Endothelial cell of umbilical vein (primary cell): Measurements from ENCODE around the gene ECI1. TPM values are rescaled to one million over a fixed set of nuclear protein-coding genes. Genes with fewer than 3 reads are reported as not detected.

Experiments used
- BruUV-seq: library from RNA; stranded (reverse); fragments of 400-500 nt; replicated peaks from 2 replicates; lab custom pipeline; 2021; lab: Mats Ljungman, UMichigan
- CTCF ChIA-PET: fragments of 300-600, 350-600 bp; sonication (Branson Sonifier 250); formaldehyde crosslinking; loops from one replicate; lab custom pipeline; 2021; ENCODE audit warnings: antibody characterized with exemption, inconsistent platforms; lab: Charles Lee
- POLR2A ChIA-PET: fragments of 300-600, 350-600 bp; sonication (Branson Sonifier 250); formaldehyde crosslinking; loops from one replicate; lab custom pipeline; 2021; ENCODE audit warnings: antibody characterized with exemption, inconsistent platforms; lab: Charles Lee
- DNase-seq: peaks from one replicate; pipeline ENCODE4 v3.0.0-alpha.2; 2011; ENCODE audit warnings: low read depth, low spot score
- FAIRE-seq: peaks from 2 replicates; lab custom pipeline; 2011; peaks lifted over from hg19 to GRCh38; lab: Jason Lieb, UNC
- H2AFZ ChIP-seq: 2 replicates; pipeline ENCODE4 v1.6.0; 2012; ENCODE audit warnings: low read depth, low read length, control low read depth, inconsistent platforms
- H3K27ac ChIP-seq: 2 replicates; pipeline ENCODE4 v1.5.1; 2011; ENCODE audit warnings: low read depth, mild to moderate bottlenecking, control low read depth, low read length, moderate library complexity; ENCODE audit not compliant: insufficient read depth
- H3K27me3 ChIP-seq, 2 experiments: 2 replicates each; pipeline versions ENCODE4 v1.6.0 to v1.6.1; 2011; ENCODE audit warnings: low read length in 2 of 2, mixed read lengths in 1 of 2; ENCODE audit not compliant: control insufficient read depth in 2 of 2, insufficient read depth in 2 of 2
- H3K36me3 ChIP-seq, 2 experiments: 2 replicates in 1 of 2; 3 replicates in 1 of 2; pipeline ENCODE4 v1.5.1; 2011; ENCODE audit warnings: low read length in 2 of 2, mild to moderate bottlenecking in 1 of 2, moderate library complexity in 1 of 2; ENCODE audit not compliant: control insufficient read depth in 2 of 2, insufficient read depth in 2 of 2; ENCODE audit errors: extremely low read depth in 1 of 2
- H3K4me1 ChIP-seq: 3 replicates; pipeline ENCODE4 v1.5.1; 2011; ENCODE audit warnings: mild to moderate bottlenecking, low read length; ENCODE audit not compliant: control insufficient read depth, insufficient read depth; ENCODE audit errors: extremely low read depth
- H3K4me2 ChIP-seq: 2 replicates; pipeline ENCODE4 v1.6.1; 2011; ENCODE audit warnings: low read length, control low read depth, mixed read lengths; ENCODE audit not compliant: insufficient read depth
- H3K4me3 ChIP-seq, 3 experiments: fragments of 200-600 bp in 1 of 3; sonication (generic), shearing (Covaris generic) in 1 of 3; replicated peaks in 1 of 3; 2 replicates each; pipeline ENCODE4 v1.5.1; 2011 to 2016; ENCODE audit warnings: control low read depth in 3 of 3, low read length in 3 of 3, mild to moderate bottlenecking in 2 of 3, inconsistent platforms in 1 of 3, low read depth in 1 of 3, moderate library complexity in 1 of 3; ENCODE audit not compliant: insufficient read depth in 1 of 3
- H3K79me2 ChIP-seq: 2 replicates; pipeline ENCODE4 v1.6.0; 2012; ENCODE audit warnings: low read length, inconsistent platforms; ENCODE audit not compliant: control insufficient read depth, insufficient read depth
- H3K9ac ChIP-seq: replicated peaks from 2 replicates; pipeline ENCODE3; 2011; ENCODE audit warnings: low read length, control low read depth; ENCODE audit not compliant: insufficient read depth; ENCODE audit errors: extremely low read depth
- H3K9me1 ChIP-seq: replicated peaks from 3 replicates; pipeline ENCODE4 v1.6.0; 2011; ENCODE audit warnings: mild to moderate bottlenecking, low read length; ENCODE audit not compliant: control insufficient read depth, insufficient read depth; ENCODE audit errors: extremely low read depth
- H3K9me3 ChIP-seq: replicated peaks from 2 replicates; pipeline ENCODE4 v1.5.1; 2012; ENCODE audit warnings: low read length, inconsistent platforms; ENCODE audit not compliant: control insufficient read depth, insufficient read depth
- H4K20me1 ChIP-seq: replicated peaks from 2 replicates; pipeline ENCODE3; 2011; ENCODE audit warnings: mild to moderate bottlenecking, low read length; ENCODE audit not compliant: control insufficient read depth, insufficient read depth; ENCODE audit errors: extremely low read depth
- CTCF ChIP-seq, 2 donors: IDR thresholded peaks; 1 replicate in 1 of 2; 2 replicates in 1 of 2; pipeline ENCODE4 v1.5.1; 2011; ENCODE audit warnings: low read length in 2 of 2, mild to moderate bottlenecking in 2 of 2, moderate library complexity in 2 of 2, control low read depth in 1 of 2, inconsistent platforms in 1 of 2, low read depth in 1 of 2; ENCODE audit not compliant: insufficient read depth in 1 of 2; ENCODE audit errors: extremely low read depth in 1 of 2
- EZH2 ChIP-seq: IDR thresholded peaks from 2 replicates; pipeline ENCODE4 v1.6.1; 2012; ENCODE audit warnings: borderline replicate concordance, low read depth, mild to moderate bottlenecking, moderate library complexity, low read length, inconsistent platforms; ENCODE audit not compliant: severe bottlenecking
- FOS ChIP-seq: IDR thresholded peaks from 2 replicates; pipeline ENCODE4 v1.6.1; 2011; ENCODE audit warnings: mild to moderate bottlenecking, low read length, moderate library complexity, borderline replicate concordance; ENCODE audit not compliant: insufficient read depth
- GATA2 ChIP-seq: IDR thresholded peaks from 2 replicates; pipeline ENCODE4 v1.7.0; 2011; ENCODE audit warnings: low read depth, mild to moderate bottlenecking, moderate library complexity, mixed read lengths, low read length; ENCODE audit not compliant: insufficient read length, insufficient read depth
- JUN ChIP-seq: IDR thresholded peaks from 2 replicates; pipeline ENCODE4 v1.6.1; 2011; ENCODE audit warnings: borderline replicate concordance, low read depth; ENCODE audit not compliant: insufficient read length, insufficient read depth
- MAX ChIP-seq: IDR thresholded peaks from 2 replicates; pipeline ENCODE4 v1.6.1; 2011; ENCODE audit not compliant: insufficient read depth, insufficient read length
- MYC ChIP-seq: IDR thresholded peaks from one replicate; pipeline ENCODE4 v1.6.1; 2011; ENCODE audit warnings: mild to moderate bottlenecking, low read depth, low read length
- POLR2A ChIP-seq: IDR thresholded peaks from 2 replicates; pipeline ENCODE4 v1.6.1; 2012; ENCODE audit warnings: low read depth, mild to moderate bottlenecking, control low read depth, low read length
- POLR2AphosphoS5 ChIP-seq: IDR thresholded peaks from 2 replicates; pipeline ENCODE4 v1.6.1; 2012; ENCODE audit warnings: low read depth, mild to moderate bottlenecking, control low read depth, low read length, moderate library complexity; ENCODE audit not compliant: insufficient read depth
- dilution Hi-C: fragments of 300-500 bp; cut with MboI; formaldehyde crosslinking; loops from one replicate; pipeline ENCODE4 v1.15.0; 2019; ENCODE audit warnings: low sequenced_read_pairs; ENCODE audit not compliant: extremely low pct_ligation_motif_present
- intact Hi-C: fragments of 100-400 bp; cut with micrococcal nuclease; formaldehyde crosslinking; loops from one replicate; pipeline ENCODE4 v1.10.0; 2022
- polyA plus RNA-seq, 4 experiments: library from polyadenylated mRNA; depleted of rRNA in 3 of 4; stranded (reverse) in 3 of 4; unstranded in 1 of 4; fragments of >200 nt; gene quantifications; 2 replicates each; pipeline versions ENCODE4 v1.2.1 to v1.2.3, GENCODE V29; 2011 to 2012; ENCODE audit warnings: missing spikeins in 1 of 4
- total RNA-seq: library from RNA; stranded (reverse); gene quantifications from 2 replicates; pipeline ENCODE4 v1.2.3, GENCODE V29; 2021

The ECI1 gene
- total and polyA plus RNA-seq, 2 donors (not counting 3 experiments of a cell fraction or from before 2014, with no cell fraction given): 43.6 to 48.3 TPM

- Histone ChIP-seq H3K4me1 (no peaks in the 10 kb centered on the region), H3K79me2 (peaks cover 9% of the 10 kb centered on the region), H3K27me3 (no peaks in the 10 kb centered on the region), H3K4me2 (no peak overlapping the region), H3K4me3 (no peak overlapping the region), H3K9me1 (no peaks in the 10 kb centered on the region), H3K9ac (no peak overlapping the region), H2AFZ (no peak overlapping the region), H4K20me1 (no peaks in the 10 kb centered on the region), H3K36me3 (peaks cover 0 to 2% of the 10 kb centered on the region in 2 experiments), H3K27ac (no peak overlapping the region), H3K9me3 (no peaks in the 10 kb centered on the region)
- dilution Hi-C loops (no loop called here), intact Hi-C loops (no loop called here)
- BruUV-seq: no TSS peak
- TF ChIP-seq POLR2A (no peak), GATA2 (no peak), EZH2 (no peak)
- DNase-seq (no peak), FAIRE-seq (no peak)
- ChIA-PET CTCF (interaction anchor here (1.0 kb wide), 1 partner anchor 10 kb away, joined by 3 read pairs; no protein-coding TSS in a partner anchor), POLR2A (no interaction called here)
Measured at GRCh38 chr16:2271848-2272461, 20.6 kb upstream of the ECI1 start.

GRCh38 chr16:2270588-2271470 lies 19.4 kb upstream of the ECI1 start:
- H3K27ac ChIP-seq: no peak overlapping the region
- no TSS peak for BruUV-seq
- no peak for TF ChIP-seq POLR2AphosphoS5
- no peak for TF ChIP-seq GATA2
- no peak for TF ChIP-seq EZH2
- no peak for TF ChIP-seq CTCF (IDR thresholded peaks at IDR 0.05; ENCODE audit: extremely low read depth in 1 of 2, insufficient read depth in 1 of 2, low read depth in 1 of 2, low read length in 2 of 2)
- TF ChIP-seq JUN: no peak
- TF ChIP-seq MAX: no peak
- TF ChIP-seq MYC: no peak
- TF ChIP-seq POLR2A: no peak
- TF ChIP-seq FOS: no peak
- no peak overlapping the region for H3K4me2 ChIP-seq
- H3K9me3 ChIP-seq: no peaks in the 10 kb centered on the region
- dilution Hi-C loops: no loop called here
- H2AFZ ChIP-seq: no peak overlapping the region
- H3K9ac ChIP-seq: no peak overlapping the region
- FAIRE-seq (no peak), DNase-seq (no peak)
- H3K27me3 ChIP-seq: no peaks in the 10 kb centered on the region
- peaks cover 8% of the 10 kb centered on the region for H3K4me1 ChIP-seq
- ChIA-PET POLR2A (no interaction called here), CTCF (interaction anchor here (1.0 to 1.2 kb wide), 2 partner anchors 9 to 19 kb away, joined by 3 to 4 read pairs; partner anchors contain the start of gene ECI1)
- H3K9me1 ChIP-seq: no peaks in the 10 kb centered on the region
- H4K20me1 ChIP-seq: no peaks in the 10 kb centered on the region
- H3K36me3 ChIP-seq: peaks cover 0 to 2% of the 10 kb centered on the region in 2 experiments
- peaks cover 20% of the 10 kb centered on the region for H3K79me2 ChIP-seq
- H3K4me3 ChIP-seq: no peak overlapping the region
- intact Hi-C loops: no loop called here
